ENCODE measurements around the gene LIPG.
"Not testable (repeated sequence)": the region's sequence is repeated elsewhere in the genome, so short reads cannot be mapped to it uniquely, and the experiment has no call there.

LIPG gene

GRCh38 chr18:49561289-49562193 is at the start of gene LIPG:
Gene LIPG (plus strand): TSS chr18:49562057. CDS start chr18:49562309, 252 bp downstream.
- H3K4me3 ChIP-seq (ENCODE audit: low read depth, low read length) = peak within 1 kb of the TSS; percentile 61
- DNase-seq (ENCODE audit: low read depth) = peak; percentile 76
- no peak for TF ChIP-seq CTCF (conservative IDR thresholded peaks at IDR 0.05; ENCODE audit: low read depth, low read length)

GRCh38 chr18:49512876-49513275 is 49.0 kb upstream of the LIPG start:
- DNase-seq (ENCODE audit: low read depth) = not testable (repeated sequence)

DNA sequence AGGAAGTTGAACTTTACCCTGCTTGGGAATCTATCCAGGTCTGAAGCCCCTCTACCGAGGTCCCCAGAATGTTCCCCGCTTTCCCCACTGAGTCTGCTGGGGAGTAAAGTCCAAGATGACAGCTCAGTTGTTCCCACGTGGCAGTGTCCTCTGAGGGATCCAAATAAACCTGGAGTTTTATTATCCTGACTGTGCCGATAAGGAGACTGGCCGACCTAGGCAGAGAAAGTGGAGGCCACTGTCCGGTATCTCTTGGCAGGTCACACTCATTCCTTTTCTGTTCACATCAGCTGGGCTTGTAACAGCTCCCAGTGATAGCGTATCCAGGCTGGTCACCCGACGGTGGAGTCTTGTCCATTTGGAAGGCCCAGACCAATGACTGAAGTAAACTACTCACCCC is 47.3 kb upstream of the LIPG start:
- DNase-seq (ENCODE audit: low read depth) = no peak
- no peak overlapping the region for H3K4me3 ChIP-seq (ENCODE audit: low read depth, low read length)
- TF ChIP-seq CTCF (conservative IDR thresholded peaks at IDR 0.05; ENCODE audit: low read depth, low read length) = no peak

More at GRCh38 chr18:49512876-49513275, 49.0 kb upstream of the LIPG start:
- H3K4me3 ChIP-seq (ENCODE audit: low read depth, low read length) = not testable (repeated sequence)

- H3K4me3 ChIP-seq (ENCODE audit: low read depth, low read length); DNase-seq (ENCODE audit: low read depth): not testable (repeated sequence)
Observed at GRCh38 chr18:49515003-49515402, 46.9 kb upstream of the LIPG start.

DNA sequence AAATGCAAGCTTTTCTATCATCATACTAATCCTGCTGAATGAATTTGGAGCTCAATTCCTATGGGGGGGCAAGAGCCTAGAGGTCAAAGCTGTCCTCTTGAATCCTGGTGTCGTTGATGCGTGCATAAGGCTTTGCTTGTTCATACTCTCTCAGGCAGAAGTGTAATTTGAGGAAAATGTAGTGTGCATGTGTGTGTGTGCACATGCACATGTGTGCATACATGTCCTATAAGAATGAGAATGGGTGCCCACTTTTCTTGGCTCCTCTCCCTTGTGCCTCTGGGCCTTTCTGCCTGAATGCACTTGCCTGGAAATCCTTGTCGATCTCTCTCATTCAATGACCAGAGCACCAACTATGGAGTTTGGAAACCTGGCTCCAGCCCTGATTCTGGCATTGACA is 46.3 kb upstream of the LIPG start:
- no peak for TF ChIP-seq CTCF (conservative IDR thresholded peaks at IDR 0.05; ENCODE audit: low read depth, low read length)
- no peak overlapping the region for H3K4me3 ChIP-seq (ENCODE audit: low read depth, low read length)

DNA sequence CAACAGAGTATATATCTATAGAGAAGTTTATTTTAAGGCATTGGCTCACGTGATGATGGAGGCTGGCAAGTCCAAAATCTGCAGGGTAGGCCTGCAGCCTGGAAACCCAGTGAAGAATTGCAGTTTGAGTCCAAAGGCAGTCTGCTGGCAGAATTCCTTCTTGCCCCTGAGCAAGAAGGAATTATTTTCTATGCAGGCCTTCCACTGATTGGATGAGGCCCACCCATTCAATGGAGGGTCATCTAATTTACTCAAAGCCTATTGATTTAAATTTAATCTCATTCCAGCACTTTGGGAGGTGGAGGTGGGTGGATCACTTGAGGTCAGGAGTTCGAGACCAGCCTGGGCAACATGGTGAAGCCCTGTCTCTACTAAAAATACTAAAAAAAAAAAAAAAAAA is 44.4 kb upstream of the LIPG start:
- no peak for TF ChIP-seq CTCF (conservative IDR thresholded peaks at IDR 0.05; ENCODE audit: low read depth, low read length)
- no peak overlapping the region for H3K4me3 ChIP-seq (ENCODE audit: low read depth, low read length)
- no peak for DNase-seq (ENCODE audit: low read depth)

More for the DNA sequence above, 46.3 kb upstream of the LIPG start:
- no peak for DNase-seq (ENCODE audit: low read depth)

- no peak for DNase-seq (ENCODE audit: low read depth)
- no peak overlapping the region for H3K4me3 ChIP-seq (ENCODE audit: low read depth, low read length)
- TF ChIP-seq CTCF (conservative IDR thresholded peaks at IDR 0.05; ENCODE audit: low read depth, low read length) = no peak
Observed at GRCh38 chr18:49519101-49519971, 42.5 kb upstream of the LIPG start.
